Measurements from ENCODE around the gene NXNL2.

GRCh38 chr9:88585426-88585825 lies 50.4 kb downstream of the NXNL2 start:
- TF ChIP-seq CTCF (IDR thresholded peaks at IDR 0.05) (no peak), POLR2A (IDR thresholded peaks at IDR 0.05) (no peak)
